Upper lobe of right lung (tissue), 1 donor: ENCODE measurements around the gene LRCH1. TPM values are rescaled to one million over a fixed set of nuclear protein-coding genes. Genes with fewer than 3 reads are reported as not detected.

ENCODE experiments used
- ATAC-seq: fragments of 200-7000 bp; cut with Tn5 transposase; one replicate; pipeline ENCODE4 v1.9.1; 2020; ENCODE audit warnings: mild to moderate bottlenecking, moderate library complexity
- DNase-seq: peaks from one replicate; pipeline ENCODE4 v3.0.0-alpha.2; 2020
- H3K27ac ChIP-seq: fragments of 200-600 bp; one replicate; pipeline ENCODE4 v1.8.0; 2022
- H3K27me3 ChIP-seq: fragments of 200-600 bp; one replicate; pipeline ENCODE4 v1.8.0; 2022; ENCODE audit warnings: mild to moderate bottlenecking
- H3K36me3 ChIP-seq: fragments of 200-600 bp; one replicate; pipeline ENCODE4 v1.8.0; 2022
- H3K4me1 ChIP-seq: fragments of 200-600 bp; one replicate; pipeline ENCODE4 v1.8.0; 2022
- H3K4me3 ChIP-seq: fragments of 200-600 bp; one replicate; pipeline ENCODE4 v1.8.0; 2022; ENCODE audit warnings: mild to moderate bottlenecking
- H3K9me3 ChIP-seq: fragments of 200-600 bp; one replicate; pipeline ENCODE4 v1.8.0; 2022
- CTCF ChIP-seq: fragments of 200-600 bp; IDR thresholded peaks from one replicate; pipeline ENCODE4 v1.8.0; 2022; ENCODE audit warnings: antibody characterized with exemption
- intact Hi-C: fragments of 100-400 bp; cut with DNase I; formaldehyde crosslinking; loops from one replicate; pipeline ENCODE4 v1.11.0; 2022
- total RNA-seq: library from RNA; stranded (reverse); fragmentation: NEBNext Ultra II Directional; extraction: Animal tissue kit (Norgen Biotek cat#: 25700); gene quantifications from one replicate; pipeline ENCODE4 v1.2.1, GENCODE V29; 2021
- donor health status: DM: no; HTN: yes; CAD: no; lungs with severe emphysema.

The LRCH1 gene
- total RNA-seq, 1 donor from 2014 or later = 32.0 TPM

DNA sequence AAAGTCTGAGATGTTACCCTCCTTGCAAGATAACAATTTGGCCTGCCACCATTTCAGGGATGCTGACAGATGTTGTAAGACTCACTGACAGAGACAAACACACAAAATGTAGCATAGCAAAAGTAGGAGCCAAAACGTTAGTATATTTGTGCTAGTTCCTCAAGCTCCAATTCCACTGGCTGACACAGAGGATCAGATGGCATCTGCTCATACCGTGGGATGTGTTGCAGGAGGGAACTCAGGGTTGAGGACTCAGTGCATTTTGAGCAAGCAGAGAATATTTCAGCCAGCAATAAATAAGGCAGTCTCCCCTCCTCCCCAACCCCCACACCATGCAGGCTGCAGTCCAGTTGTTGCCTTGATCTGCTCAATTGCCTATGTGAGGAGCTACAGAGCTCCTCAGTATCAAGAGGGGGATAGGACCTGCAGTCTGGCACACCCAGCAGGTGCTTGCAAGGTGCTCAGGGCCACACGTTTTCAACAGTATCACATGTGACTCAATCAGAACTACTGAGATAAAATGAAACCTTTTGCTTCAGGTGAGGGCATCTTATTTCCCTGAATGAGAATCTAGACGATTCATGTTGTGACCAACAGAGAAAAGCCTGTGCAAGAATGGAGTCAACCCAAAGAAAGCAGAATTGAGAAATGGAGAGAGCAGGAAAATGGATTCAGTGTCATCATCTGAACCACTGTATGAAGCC is 23.6 kb upstream of the LRCH1 start:
- no peaks in the 10 kb centered on the region for H3K9me3 ChIP-seq
- H3K36me3 ChIP-seq = no peaks in the 10 kb centered on the region
- no peak for TF ChIP-seq CTCF
- no peak for DNase-seq
- H3K4me3 ChIP-seq = no peak overlapping the region
- no peaks in the 10 kb centered on the region for H3K27me3 ChIP-seq
- H3K4me1 ChIP-seq = peaks cover 5% of the 10 kb centered on the region
- intact Hi-C loops = no loop called here
- ATAC-seq = no peak
- no peak overlapping the region for H3K27ac ChIP-seq

DNA sequence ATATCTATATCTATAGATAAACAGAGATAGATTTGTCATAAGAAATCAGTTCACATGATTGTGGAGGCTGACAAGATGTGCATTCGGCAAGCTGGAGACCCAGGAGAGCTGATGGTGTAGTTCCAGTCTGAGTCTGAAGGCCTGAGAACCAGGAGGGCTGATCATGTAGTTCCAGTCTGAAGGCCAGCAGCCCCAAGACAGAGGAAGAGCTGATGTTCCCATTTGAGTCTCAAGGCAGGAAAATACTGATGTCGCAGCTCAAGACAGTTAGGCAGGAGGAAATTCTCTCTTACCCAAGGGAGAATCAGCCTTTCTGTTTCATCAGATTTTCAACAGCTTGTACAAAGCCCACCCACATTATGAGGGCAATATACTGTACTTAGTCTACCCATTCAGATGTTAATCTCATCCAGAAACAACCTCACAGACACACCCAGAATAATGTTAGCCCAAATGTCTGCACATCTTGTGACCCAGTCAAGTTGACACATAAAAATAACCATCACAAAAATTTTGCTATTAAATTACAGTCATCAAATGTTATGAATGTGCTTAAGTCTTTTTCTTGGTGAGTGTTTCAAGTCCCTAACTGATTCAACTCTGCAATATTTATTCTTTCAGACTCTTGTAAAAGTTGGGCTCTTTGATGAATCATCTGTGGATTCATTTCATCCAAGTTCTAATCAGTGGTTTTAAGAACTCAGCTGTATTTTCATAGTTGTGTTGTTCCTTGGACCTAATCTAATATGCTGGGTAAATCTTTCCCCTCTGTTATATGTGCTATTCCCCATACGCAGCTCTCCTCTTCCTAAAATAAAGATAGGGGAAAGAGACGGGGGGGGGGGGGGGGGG is 22.7 kb upstream of the LRCH1 start:
- ATAC-seq = no peak
- H3K27ac ChIP-seq = no peak overlapping the region
- H3K4me1 ChIP-seq = peaks cover 5% of the 10 kb centered on the region

DNA sequence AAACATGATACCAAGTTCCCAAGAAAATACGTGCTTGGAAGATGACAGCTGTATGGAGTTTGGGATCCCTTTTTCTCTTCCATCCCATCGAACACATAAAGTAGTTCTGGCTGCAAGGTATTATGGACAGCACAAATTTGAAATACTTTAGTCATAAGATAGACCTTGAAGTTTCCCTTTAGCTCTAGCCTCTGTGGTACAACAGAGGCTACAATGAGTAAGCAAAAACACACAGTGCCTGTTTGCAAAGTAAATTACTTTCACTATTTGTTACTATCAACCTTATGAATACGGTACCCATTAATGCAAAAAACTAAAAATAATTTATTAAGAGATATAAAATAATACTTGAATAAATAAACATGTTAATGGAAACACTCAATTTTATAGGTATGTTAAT is 21.0 kb upstream of the LRCH1 start:
- Histone ChIP-seq H3K9me3 (no peaks in the 10 kb centered on the region), H3K36me3 (no peaks in the 10 kb centered on the region), H3K4me1 (peaks cover 5% of the 10 kb centered on the region), H3K4me3 (no peak overlapping the region), H3K27me3 (no peaks in the 10 kb centered on the region), H3K27ac (no peak overlapping the region)
- no peak for TF ChIP-seq CTCF
- intact Hi-C loops = no loop called here
- DNase-seq = no peak
- ATAC-seq = no peak

More for the DNA sequence above, 22.7 kb upstream of the LRCH1 start:
- H3K4me3 ChIP-seq = no peak overlapping the region
- no peaks in the 10 kb centered on the region for H3K9me3 ChIP-seq
- intact Hi-C loops = no loop called here
- no peaks in the 10 kb centered on the region for H3K36me3 ChIP-seq
- no peaks in the 10 kb centered on the region for H3K27me3 ChIP-seq
- DNase-seq = no peak
- TF ChIP-seq CTCF = no peak

GRCh38 chr13:46535002-46535401 is 18.0 kb upstream of the LRCH1 start:
- TF ChIP-seq CTCF = no peak
- ATAC-seq = no peak
- Histone ChIP-seq H3K4me3 (no peak overlapping the region), H3K27me3 (no peaks in the 10 kb centered on the region), H3K9me3 (no peaks in the 10 kb centered on the region), H3K4me1 (peaks cover 5% of the 10 kb centered on the region), H3K36me3 (no peaks in the 10 kb centered on the region), H3K27ac (no peak overlapping the region)
- DNase-seq = no peak
- intact Hi-C loops = no loop called here

DNA sequence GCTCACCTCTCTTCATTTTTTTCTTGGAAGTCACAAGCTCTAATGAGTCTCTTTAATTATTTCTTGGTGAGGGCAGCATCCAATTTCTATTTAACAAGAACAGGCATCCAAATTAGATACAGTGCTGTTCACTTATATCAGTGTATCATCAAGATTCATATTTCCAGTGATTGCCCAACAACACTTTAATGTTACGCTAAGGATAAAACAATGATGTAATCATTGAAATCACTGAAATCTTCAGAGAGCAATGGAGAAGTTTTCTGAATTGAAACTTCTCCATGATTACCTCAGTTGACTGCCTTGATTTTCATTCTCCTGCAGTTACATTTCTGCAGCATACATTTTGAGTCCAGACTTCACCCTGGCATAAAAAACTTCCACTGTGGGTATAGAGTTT is 17.1 kb upstream of the LRCH1 start:
- ATAC-seq = no peak
- H3K27ac ChIP-seq = no peak overlapping the region
- no peak for TF ChIP-seq CTCF
- no peaks in the 10 kb centered on the region for H3K9me3 ChIP-seq
- intact Hi-C loops = no loop called here
- DNase-seq = no peak
- H3K4me3 ChIP-seq = no peak overlapping the region
- no peaks in the 10 kb centered on the region for H3K27me3 ChIP-seq
- H3K4me1 ChIP-seq = peaks cover 5% of the 10 kb centered on the region
- H3K36me3 ChIP-seq = no peaks in the 10 kb centered on the region
